ENCODE results near the gene CLCN5. TPM values are rescaled to one million over a fixed set of nuclear protein-coding genes. Genes with fewer than 3 reads are reported as not detected.
A peak's percentile ranks its signal among the peaks of the same experiment; 100 is the strongest.

Gene CLCN5
- total and polyA plus RNA-seq, 2 of the 13 experiments (the other 11 are each of a cell fraction or from before 2014, with no cell fraction given) = 7.8 to 27.3 TPM

- TF ChIP-seq STAT6 (CRISPR knock-in tag; IDR thresholded peaks at IDR 0.05; ENCODE audit: borderline replicate concordance) (no peak), ZBTB26 (CRISPR knock-in tag; IDR thresholded peaks at IDR 0.05; ENCODE audit: borderline replicate concordance) (no peak), SPEN (CRISPR knock-in tag; IDR thresholded peaks at IDR 0.05; ENCODE audit: low read depth) (no peak), ZHX2 (IDR thresholded peaks at IDR 0.05; ENCODE audit: low read depth) (no peak), ZHX2 (CRISPR knock-in tag; IDR thresholded peaks at IDR 0.05; ENCODE audit: borderline replicate concordance) (no peak), HNF1B (CRISPR knock-in tag; IDR thresholded peaks at IDR 0.05) (peak; percentile 70; the same call in 1 of the 2 replicates), HNRNPL (IDR thresholded peaks at IDR 0.05; ENCODE audit: low read depth, low read length) (no peak), SP2 (CRISPR knock-in tag; IDR thresholded peaks at IDR 0.05) (no peak), ZNF275 (CRISPR knock-in tag; IDR thresholded peaks at IDR 0.05; ENCODE audit: borderline replicate concordance) (no peak), ZBTB39 (CRISPR knock-in tag; IDR thresholded peaks at IDR 0.05) (no peak)
Measured at GRCh38 chrX:49922291-49923241, at the start of gene CLCN5 (continued).
